ENCODE results near the gene PATZ1.

Gene PATZ1

GRCh38 chr22:31343235-31344191 is 2.6 kb downstream of the PATZ1 start:
- peak in 2 of 3 donors; percentile 17 to 22 for DNase-seq (ENCODE audit: low read depth in 2 of 3, low spot score in 1 of 3)

- DNase-seq (ENCODE audit: low read depth in 2 of 3, low spot score in 1 of 3) = peak in 1 of 3 donors; percentile 6
Observed at GRCh38 chr22:31342389-31343140, 3.6 kb downstream of the PATZ1 start.

- DNase-seq (ENCODE audit: low read depth in 2 of 3, low spot score in 1 of 3) = no peak
Observed at GRCh38 chr22:31341386-31342088, 4.6 kb downstream of the PATZ1 start.

- DNase-seq (ENCODE audit: low read depth in 2 of 3, low spot score in 1 of 3) = no peak
Observed at GRCh38 chr22:31340765-31341247, 5.3 kb downstream of the PATZ1 start.

- DNase-seq (ENCODE audit: low read depth in 2 of 3, low spot score in 1 of 3) = no peak
Observed at GRCh38 chr22:31340360-31340759, 5.8 kb downstream of the PATZ1 start.

- no peak for DNase-seq (ENCODE audit: low read depth in 2 of 3, low spot score in 1 of 3)
Observed at GRCh38 chr22:31339148-31339832, 6.9 kb downstream of the PATZ1 start.

- DNase-seq (ENCODE audit: low read depth in 2 of 3, low spot score in 1 of 3) = no peak
Observed at GRCh38 chr22:31337178-31337577, 9.0 kb downstream of the PATZ1 start.

- no peak for DNase-seq (ENCODE audit: low read depth in 2 of 3, low spot score in 1 of 3)
Observed at GRCh38 chr22:31334329-31334728, 11.8 kb downstream of the PATZ1 start.

GRCh38 chr22:31333641-31334040 is 12.5 kb downstream of the PATZ1 start:
- no peak for DNase-seq (ENCODE audit: low read depth in 2 of 3, low spot score in 1 of 3)

- DNase-seq (ENCODE audit: low read depth in 2 of 3, low spot score in 1 of 3) = no peak
Observed at GRCh38 chr22:31332886-31333285, 13.3 kb downstream of the PATZ1 start.

- DNase-seq (ENCODE audit: low read depth in 2 of 3, low spot score in 1 of 3) = no peak
Observed at GRCh38 chr22:31332010-31332409, 14.1 kb downstream of the PATZ1 start.

GRCh38 chr22:31329453-31330215 is 16.5 kb downstream of the PATZ1 start:
- no peak for DNase-seq (ENCODE audit: low read depth in 2 of 3, low spot score in 1 of 3)

- no peak for DNase-seq (ENCODE audit: low read depth in 2 of 3, low spot score in 1 of 3)
Observed at GRCh38 chr22:31329029-31329428, 17.1 kb downstream of the PATZ1 start.

GRCh38 chr22:31328544-31328960 is 17.6 kb downstream of the PATZ1 start:
- DNase-seq (ENCODE audit: low read depth in 2 of 3, low spot score in 1 of 3) = no peak

GRCh38 chr22:31327806-31328543 is 18.2 kb downstream of the PATZ1 start:
- DNase-seq (ENCODE audit: low read depth in 2 of 3, low spot score in 1 of 3) = no peak

GRCh38 chr22:31326877-31327276 is 19.3 kb downstream of the PATZ1 start:
- DNase-seq (ENCODE audit: low read depth in 2 of 3, low spot score in 1 of 3) = no peak

GRCh38 chr22:31323578-31324550 is 22.3 kb downstream of the PATZ1 start:
- no peak for DNase-seq (ENCODE audit: low read depth in 2 of 3, low spot score in 1 of 3)

GRCh38 chr22:31321421-31321820 is 24.7 kb downstream of the PATZ1 start:
- no peak for DNase-seq (ENCODE audit: low read depth in 2 of 3, low spot score in 1 of 3)
